Smooth muscle cell of the pulmonary artery (primary cell): ENCODE measurements around the gene IFT80. TPM values are rescaled to one million over a fixed set of nuclear protein-coding genes. Genes with fewer than 3 reads are reported as not detected.

Experiments used
- total RNA-seq: library from RNA; depleted of rRNA; stranded (reverse); fragments of >200 nt; gene quantifications from 2 replicates; pipeline ENCODE4 v1.2.3, GENCODE V29; 2014

IFT80 gene
- total RNA-seq: 37.0 and 57.2 TPM in 2 replicates

GRCh38 chr3:160399125-160400029 lies at the start of gene IFT80, which contains the start of gene SMC4:
IFT80 (minus strand) TSS chr3:160399225; CDS start chr3:160384600, 14,625 bp downstream.
SMC4 (plus strand) TSS chr3:160399650; CDS start chr3:160400827, 1,177 bp downstream.

DNA sequence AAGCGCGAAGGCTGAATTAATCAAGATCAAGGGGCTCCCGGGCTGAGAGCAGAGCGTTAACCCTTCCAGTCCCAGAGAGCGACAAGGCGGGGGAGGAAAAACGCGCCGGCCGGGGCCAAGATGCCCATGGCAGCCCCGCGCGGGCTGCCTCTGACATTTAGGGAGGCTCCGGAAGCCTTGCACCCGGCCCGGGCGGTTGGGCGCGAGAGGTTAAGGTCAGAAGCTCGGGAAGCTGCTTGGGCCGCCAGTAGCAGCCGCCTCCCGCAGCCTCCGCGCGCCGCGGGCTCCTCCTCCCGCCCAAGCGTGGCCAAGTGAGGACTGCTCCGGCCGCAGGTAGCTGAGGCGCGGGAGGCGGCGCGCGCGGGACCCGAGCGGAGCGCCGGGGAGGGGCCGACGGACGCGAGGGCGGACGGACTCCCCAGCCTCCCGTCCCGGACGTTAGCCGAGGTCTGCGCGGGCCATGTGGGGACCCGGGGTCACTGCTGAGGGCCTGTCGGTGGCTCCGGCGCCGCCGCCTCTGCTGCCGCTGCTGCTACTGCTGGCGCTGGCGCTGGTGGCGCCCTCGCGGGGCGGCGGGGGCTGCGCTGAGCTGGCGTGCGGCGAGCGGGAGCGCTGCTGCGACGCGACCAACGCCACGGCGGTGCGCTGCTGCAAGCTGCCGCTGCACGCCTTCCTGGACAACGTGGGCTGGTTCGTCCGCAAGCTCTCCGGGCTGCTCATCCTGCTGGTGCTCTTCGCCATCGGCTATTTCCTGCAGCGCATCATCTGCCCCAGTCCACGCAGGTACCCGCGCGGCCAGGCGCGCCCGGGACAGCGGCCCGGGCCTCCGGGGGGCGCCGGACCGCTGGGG lies 173.6 kb downstream of the IFT80 start, which contains the start of gene C3orf80:
C3orf80 (plus strand) TSS at position 247 of the 850 bp plus-strand sequence; CDS start at position 461, 214 bp downstream.

Other genes starting within 250 kb of the IFT80 start
- 1.7 and 1.8 TPM in 2 replicates for gene C3orf80, start 173.8 kb downstream of the IFT80 start, total RNA-seq
- 29.3 and 49.7 TPM in 2 replicates for gene SMC4, start 425 bp upstream of the IFT80 start, total RNA-seq
- gene TRIM59, start 50.6 kb upstream of the IFT80 start, total RNA-seq: 7.9 and 18.7 TPM in 2 replicates
- gene KPNA4, start 166.3 kb upstream of the IFT80 start, total RNA-seq: 37.7 and 48.7 TPM in 2 replicates